Measurements from ENCODE around the gene SPTBN1. TPM values are rescaled to one million over a fixed set of nuclear protein-coding genes. Genes with fewer than 3 reads are reported as not detected.

Gene SPTBN1
- total RNA-seq, 2 donors from 2014 or later = 179 to 194 TPM

DNA sequence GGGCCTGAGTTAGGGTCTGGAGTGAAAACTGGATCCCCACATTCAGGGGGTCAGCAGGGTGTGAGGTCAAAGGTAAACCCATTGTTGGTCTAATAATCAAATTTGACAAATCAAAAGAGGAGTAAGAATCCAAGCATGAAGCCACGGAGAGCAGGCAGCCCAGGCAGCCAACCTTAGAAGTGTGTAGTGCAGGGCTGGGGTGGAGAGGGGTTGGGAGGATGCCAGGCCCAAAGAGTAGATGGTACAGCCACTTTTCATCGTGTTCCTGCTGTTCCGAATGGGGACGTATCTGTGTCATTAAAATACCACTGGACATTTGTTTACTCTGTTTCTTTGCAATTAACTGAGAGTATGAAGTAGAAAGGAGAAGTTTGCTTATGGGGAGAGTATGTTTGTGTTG, 16.5 kb upstream of the SPTBN1 start:
- Histone ChIP-seq H3K4me3 (ENCODE audit: low read length) (no peak overlapping the region), H3K27ac (ENCODE audit: low read depth, low read length) (no peak overlapping the region), H3K27me3 (ENCODE audit: control insufficient read depth, insufficient read depth, low read length, poor library complexity, severe bottlenecking) (no peaks in the 10 kb centered on the region), H3K36me3 (ENCODE audit: control insufficient read depth, insufficient read depth, low read length) (no peaks in the 10 kb centered on the region), H3K9me3 (ENCODE audit: control insufficient read depth, low read length) (no peaks in the 10 kb centered on the region), H3K4me1 (ENCODE audit: control insufficient read depth, insufficient read depth, low read length) (peaks cover 3% of the 10 kb centered on the region), H3K9ac (ENCODE audit: extremely low read depth, low read length, poor library complexity, severe bottlenecking) (no peak overlapping the region)
- no peaks in the 10 kb centered on the region for H3K27me3 Mint-ChIP-seq (ENCODE audit: insufficient read depth)
- H3K4me1 Mint-ChIP-seq = peaks cover 15% of the 10 kb centered on the region
- 92 to 93% methylated on average over 4 of the region's 4 CpGs for WGBS, 2 experiments (ENCODE audit: insufficient coverage in 1 of 2, insufficient read length in 1 of 2)
- no peak for DNase-seq
- H3K27ac Mint-ChIP-seq = no peak overlapping the region
- H3K36me3 Mint-ChIP-seq (ENCODE audit: low read depth) = no peaks in the 10 kb centered on the region
- TF ChIP-seq, protein P1, sequence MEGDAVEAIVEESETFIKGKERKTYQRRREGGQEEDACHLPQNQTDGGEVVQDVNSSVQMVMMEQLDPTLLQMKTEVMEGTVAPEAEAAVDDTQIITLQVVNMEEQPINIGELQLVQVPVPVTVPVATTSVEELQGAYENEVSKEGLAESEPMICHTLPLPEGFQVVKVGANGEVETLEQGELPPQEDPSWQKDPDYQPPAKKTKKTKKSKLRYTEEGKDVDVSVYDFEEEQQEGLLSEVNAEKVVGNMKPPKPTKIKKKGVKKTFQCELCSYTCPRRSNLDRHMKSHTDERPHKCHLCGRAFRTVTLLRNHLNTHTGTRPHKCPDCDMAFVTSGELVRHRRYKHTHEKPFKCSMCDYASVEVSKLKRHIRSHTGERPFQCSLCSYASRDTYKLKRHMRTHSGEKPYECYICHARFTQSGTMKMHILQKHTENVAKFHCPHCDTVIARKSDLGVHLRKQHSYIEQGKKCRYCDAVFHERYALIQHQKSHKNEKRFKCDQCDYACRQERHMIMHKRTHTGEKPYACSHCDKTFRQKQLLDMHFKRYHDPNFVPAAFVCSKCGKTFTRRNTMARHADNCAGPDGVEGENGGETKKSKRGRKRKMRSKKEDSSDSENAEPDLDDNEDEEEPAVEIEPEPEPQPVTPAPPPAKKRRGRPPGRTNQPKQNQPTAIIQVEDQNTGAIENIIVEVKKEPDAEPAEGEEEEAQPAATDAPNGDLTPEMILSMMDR (conservative IDR thresholded peaks at IDR 0.05) = no peak
- no peak overlapping the region for H3K4me3 Mint-ChIP-seq
- no peaks in the 10 kb centered on the region for H3K9me3 Mint-ChIP-seq

DNA sequence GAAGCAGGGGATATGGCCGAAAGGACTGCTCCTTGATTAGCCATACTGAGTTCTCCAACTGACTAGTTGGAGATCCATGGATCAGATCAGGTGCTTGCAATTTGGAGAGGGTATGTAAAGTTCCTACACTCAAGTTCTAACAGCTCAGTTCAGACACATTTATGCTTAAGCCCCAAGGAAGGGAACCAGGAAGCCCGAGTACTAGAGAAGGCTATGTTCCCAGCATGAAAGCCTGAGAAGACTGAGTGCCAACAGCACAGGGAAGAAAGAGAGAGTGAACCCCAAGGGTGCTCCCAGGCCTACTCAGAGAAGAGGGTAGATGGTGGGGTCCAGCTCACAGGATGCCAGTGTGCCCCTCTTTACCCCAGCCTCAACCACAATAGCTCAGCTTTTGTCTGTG, 16.1 kb upstream of the SPTBN1 start:
- no peaks in the 10 kb centered on the region for H3K9me3 ChIP-seq (ENCODE audit: control insufficient read depth, low read length)
- TF ChIP-seq, protein P1 (conservative IDR thresholded peaks at IDR 0.05) = no peak
- H3K27ac ChIP-seq (ENCODE audit: low read depth, low read length) = no peak overlapping the region
- 91 to 94% methylated on average over 2 of the region's 2 CpGs for WGBS, 2 experiments (ENCODE audit: insufficient coverage in 1 of 2, insufficient read length in 1 of 2)
- peaks cover 3% of the 10 kb centered on the region for H3K4me1 ChIP-seq (ENCODE audit: control insufficient read depth, insufficient read depth, low read length)
- Mint-ChIP-seq H3K4me3 (no peak overlapping the region), H3K27me3 (ENCODE audit: insufficient read depth) (no peaks in the 10 kb centered on the region), H3K36me3 (ENCODE audit: low read depth) (no peaks in the 10 kb centered on the region), H3K9me3 (no peaks in the 10 kb centered on the region), H3K27ac (no peak overlapping the region), H3K4me1 (peaks cover 15% of the 10 kb centered on the region)
- no peak for DNase-seq
- H3K9ac ChIP-seq (ENCODE audit: extremely low read depth, low read length, poor library complexity, severe bottlenecking) = no peak overlapping the region
- no peak overlapping the region for H3K4me3 ChIP-seq (ENCODE audit: low read length)
- no peaks in the 10 kb centered on the region for H3K36me3 ChIP-seq (ENCODE audit: control insufficient read depth, insufficient read depth, low read length)
- H3K27me3 ChIP-seq (ENCODE audit: control insufficient read depth, insufficient read depth, low read length, poor library complexity, severe bottlenecking) = no peaks in the 10 kb centered on the region

DNA sequence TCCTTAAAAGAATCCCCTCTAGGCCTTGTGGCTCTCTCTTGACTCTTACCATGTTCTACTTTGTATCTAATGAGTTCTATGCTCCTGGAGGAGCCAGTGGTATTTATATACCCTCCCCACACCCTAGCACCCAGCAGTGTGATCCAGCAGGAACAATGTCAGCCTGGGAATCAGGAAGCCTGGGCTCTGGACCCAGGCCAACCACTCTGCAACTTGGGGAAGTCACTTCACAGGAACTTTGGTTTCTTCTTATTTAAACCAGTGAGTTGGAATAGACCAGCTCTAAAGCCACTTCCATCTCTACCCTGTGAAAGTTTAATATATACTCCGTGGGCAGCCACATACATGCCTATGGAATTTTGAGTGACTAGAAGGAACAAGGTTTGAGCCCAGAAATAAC, 11.6 kb upstream of the SPTBN1 start:
- TF ChIP-seq, protein P1 (conservative IDR thresholded peaks at IDR 0.05) = no peak
- DNase-seq = no peak
- Histone ChIP-seq H3K27ac (ENCODE audit: low read depth, low read length) (no peak overlapping the region), H3K36me3 (ENCODE audit: control insufficient read depth, insufficient read depth, low read length) (no peaks in the 10 kb centered on the region), H3K9ac (ENCODE audit: extremely low read depth, low read length, poor library complexity, severe bottlenecking) (no peak overlapping the region), H3K4me1 (ENCODE audit: control insufficient read depth, insufficient read depth, low read length) (no peaks in the 10 kb centered on the region), H3K4me3 (ENCODE audit: low read length) (no peak overlapping the region), H3K9me3 (ENCODE audit: control insufficient read depth, low read length) (no peaks in the 10 kb centered on the region), H3K27me3 (ENCODE audit: control insufficient read depth, insufficient read depth, low read length, poor library complexity, severe bottlenecking) (no peaks in the 10 kb centered on the region)
- Mint-ChIP-seq H3K9me3 (no peaks in the 10 kb centered on the region), H3K27me3 (ENCODE audit: insufficient read depth) (no peaks in the 10 kb centered on the region), H3K4me1 (peaks cover 2% of the 10 kb centered on the region), H3K4me3 (no peak overlapping the region), H3K36me3 (ENCODE audit: low read depth) (no peaks in the 10 kb centered on the region), H3K27ac (no peak overlapping the region)
- WGBS, 2 experiments (ENCODE audit: insufficient coverage in 1 of 2, insufficient read length in 1 of 2) = 90 to 100% methylated on average over 1 of the region's 1 CpG

Measured in endodermal cell (in vitro differentiated cells).